GM10266 (cell line): ENCODE measurements around the gene GSTM3.
"Not testable (repeated sequence)": the region's sequence is repeated elsewhere in the genome, so short reads cannot be mapped to it uniquely, and the experiment has no call there.

Experiments used
- DNase-seq: peaks from one replicate; pipeline ENCODE4 v3.0.0; 2012; ENCODE audit errors: extremely low spot score
- TF ChIP-seq, protein P1 (sequence below): IDR thresholded peaks from 2 replicates; pipeline ENCODE4 v1.5.1; 2012; ENCODE audit warnings: mild to moderate bottlenecking, low read depth; ENCODE audit not compliant: control insufficient read depth, insufficient read depth; ENCODE audit errors: missing control alignments

The GSTM3 gene

DNA sequence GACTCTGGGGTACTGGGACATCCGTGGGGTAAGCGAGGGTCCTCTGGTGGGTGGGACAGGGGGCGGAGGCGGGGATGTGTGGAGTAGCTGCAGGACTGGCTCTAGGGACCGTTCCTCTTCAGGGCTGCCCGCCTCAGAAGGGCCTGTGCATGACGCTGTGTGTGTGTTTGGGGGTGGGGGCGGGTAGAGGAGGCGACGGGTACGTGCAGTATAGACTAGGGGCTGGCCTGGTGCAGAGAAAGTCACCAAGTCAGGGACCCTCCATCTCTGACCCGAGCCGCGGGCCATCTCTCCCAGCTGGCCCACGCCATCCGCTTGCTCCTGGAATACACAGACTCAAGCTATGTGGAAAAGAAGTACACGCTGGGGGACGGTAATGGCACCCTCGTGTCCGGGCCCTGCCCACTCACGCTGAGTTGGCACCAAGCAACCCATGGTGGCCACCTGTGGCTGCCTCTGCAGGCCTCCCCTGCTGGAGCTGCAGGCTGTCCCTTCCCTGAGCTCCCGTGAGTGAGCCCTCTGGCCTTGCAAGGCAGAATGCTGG, 28.4 kb downstream of the GSTM3 start:
- TF ChIP-seq, protein P1, sequence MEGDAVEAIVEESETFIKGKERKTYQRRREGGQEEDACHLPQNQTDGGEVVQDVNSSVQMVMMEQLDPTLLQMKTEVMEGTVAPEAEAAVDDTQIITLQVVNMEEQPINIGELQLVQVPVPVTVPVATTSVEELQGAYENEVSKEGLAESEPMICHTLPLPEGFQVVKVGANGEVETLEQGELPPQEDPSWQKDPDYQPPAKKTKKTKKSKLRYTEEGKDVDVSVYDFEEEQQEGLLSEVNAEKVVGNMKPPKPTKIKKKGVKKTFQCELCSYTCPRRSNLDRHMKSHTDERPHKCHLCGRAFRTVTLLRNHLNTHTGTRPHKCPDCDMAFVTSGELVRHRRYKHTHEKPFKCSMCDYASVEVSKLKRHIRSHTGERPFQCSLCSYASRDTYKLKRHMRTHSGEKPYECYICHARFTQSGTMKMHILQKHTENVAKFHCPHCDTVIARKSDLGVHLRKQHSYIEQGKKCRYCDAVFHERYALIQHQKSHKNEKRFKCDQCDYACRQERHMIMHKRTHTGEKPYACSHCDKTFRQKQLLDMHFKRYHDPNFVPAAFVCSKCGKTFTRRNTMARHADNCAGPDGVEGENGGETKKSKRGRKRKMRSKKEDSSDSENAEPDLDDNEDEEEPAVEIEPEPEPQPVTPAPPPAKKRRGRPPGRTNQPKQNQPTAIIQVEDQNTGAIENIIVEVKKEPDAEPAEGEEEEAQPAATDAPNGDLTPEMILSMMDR = no peak
- no peak for DNase-seq

DNA sequence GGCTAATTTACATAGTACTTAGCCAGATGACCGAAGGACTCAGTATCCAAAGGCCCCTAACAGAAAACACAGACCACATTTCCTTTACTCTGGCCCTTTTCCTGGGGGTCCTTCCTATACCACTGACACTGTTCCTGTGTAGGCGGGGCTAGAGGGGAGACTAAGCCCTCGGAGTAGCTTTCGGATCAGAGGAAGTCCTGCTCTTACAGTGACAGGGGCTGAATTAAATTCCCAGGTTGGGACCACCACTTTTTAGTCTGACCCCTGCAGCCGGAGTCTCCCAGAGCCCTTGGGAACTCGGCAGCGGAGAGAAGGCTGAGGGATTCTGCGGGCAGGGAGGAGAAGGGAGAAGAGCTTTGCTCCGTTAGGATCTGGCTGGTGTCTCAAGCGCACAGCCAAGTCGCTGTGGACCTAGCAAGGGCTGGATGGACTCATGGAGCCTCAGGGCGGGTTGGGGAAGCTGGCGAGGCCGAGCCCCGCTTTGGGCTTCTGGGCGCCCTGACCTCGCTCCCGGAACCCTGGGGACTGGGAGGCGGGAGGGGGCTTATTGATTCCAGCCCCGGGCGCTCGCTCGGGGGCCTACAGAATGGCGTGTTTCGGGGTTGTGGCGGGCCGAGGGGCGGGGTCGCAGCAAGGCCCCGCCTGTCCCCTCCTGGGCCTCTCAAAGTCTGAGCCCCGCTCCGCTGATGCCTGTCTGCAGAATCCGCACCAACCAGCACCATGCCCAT, 29.1 kb downstream of the GSTM3 start, which contains the start of gene GSTM5:
Gene GSTM5, plus strand, starts transcription at position 659 of the 728 bp plus-strand sequence. Its CDS starts 62 bp downstream, at position 721.
- peak; percentile 2 for DNase-seq

- DNase-seq = not testable (repeated sequence)
These were observed 31.0 kb downstream of the GSTM3 start for GRCh38 chr1:109709822-109710221.

DNA sequence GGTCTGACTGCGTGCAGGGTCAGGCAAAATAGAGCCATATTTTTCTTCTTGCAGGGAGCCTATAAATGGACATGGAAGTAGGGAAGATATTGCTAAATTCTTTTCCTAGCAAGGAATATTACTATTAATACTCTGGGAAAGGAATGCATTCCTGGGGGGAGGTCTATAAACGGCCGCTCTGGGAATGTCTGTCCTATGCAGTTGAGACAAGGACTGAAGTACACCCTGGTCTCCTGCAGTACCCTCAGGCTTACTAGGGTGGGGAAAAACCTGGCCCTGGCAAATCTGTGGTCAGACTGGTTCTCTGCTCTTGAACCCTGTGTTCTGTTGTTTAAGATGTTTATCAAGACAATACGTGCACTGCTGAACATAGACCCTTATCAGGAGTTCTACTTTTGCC, 31.9 kb downstream of the GSTM3 start:
- not testable (repeated sequence) for DNase-seq

DNA sequence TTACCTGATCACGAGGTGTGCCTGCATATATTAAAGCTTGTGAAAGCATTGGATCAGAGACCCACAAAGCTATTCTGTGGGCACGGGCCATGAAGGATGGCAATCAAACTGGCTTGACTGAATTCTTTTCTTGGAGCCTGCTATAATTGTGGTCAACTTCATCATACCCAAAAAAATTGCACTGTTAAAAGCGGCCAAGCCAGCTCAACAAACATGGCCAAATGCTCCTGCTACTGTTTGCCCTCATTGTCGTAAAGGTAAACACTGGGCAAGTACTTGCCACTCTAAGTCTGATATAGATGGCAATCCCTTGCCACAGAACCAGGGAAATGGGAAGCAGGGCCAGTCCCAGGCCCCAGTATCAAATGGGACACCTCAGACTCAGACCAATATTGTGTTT, 35.4 kb downstream of the GSTM3 start:
- TF ChIP-seq, protein P1 = no peak
- no peak for DNase-seq

DNA sequence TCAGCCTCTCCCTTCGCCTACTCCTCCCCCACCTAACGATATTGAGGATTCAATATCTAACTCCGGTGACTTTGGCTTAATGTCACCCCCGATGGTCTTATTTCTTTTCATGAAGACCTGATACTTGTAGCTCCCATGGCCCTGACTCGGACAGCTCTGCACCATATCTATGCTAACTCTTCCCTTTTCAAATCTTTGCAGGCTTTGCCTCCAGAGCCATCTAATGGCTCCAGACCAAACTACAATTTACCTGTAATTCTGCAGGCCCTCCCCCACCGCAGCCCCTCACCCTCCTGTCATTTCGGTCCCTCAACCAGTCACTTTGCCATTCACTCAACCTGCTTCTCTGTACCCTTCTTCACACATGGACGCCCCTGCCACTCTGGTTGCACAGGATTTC, 36.7 kb downstream of the GSTM3 start:
- peak; percentile 11 for DNase-seq
- TF ChIP-seq, protein P1 = no peak

DNA sequence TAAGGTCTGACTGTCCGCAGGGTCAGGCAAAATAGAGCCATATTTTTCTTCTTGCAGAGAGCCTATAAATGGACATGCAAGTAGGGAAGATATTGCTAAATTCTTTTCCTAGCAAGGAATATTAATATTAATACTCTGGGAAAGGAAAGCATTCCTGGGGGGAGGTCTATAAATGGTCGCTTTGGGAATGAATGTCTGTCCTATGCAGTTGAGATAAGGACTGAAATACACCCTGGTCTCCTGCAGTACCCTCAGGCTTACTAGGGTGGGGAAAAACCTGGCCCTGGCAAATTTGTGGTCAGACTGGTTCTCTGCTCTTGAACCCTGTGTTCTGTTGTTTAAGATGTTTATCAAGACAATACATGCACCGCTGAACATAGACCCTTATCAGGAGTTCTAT, 37.9 kb downstream of the GSTM3 start:
- DNase-seq = not testable (repeated sequence)

GRCh38 chr1:109697861-109698260, 43.0 kb downstream of the GSTM3 start:
- DNase-seq = not testable (repeated sequence)

GRCh38 chr1:109697066-109697465, 43.8 kb downstream of the GSTM3 start:
- DNase-seq = no peak

GRCh38 chr1:109695138-109695537, 45.7 kb downstream of the GSTM3 start:
- not testable (repeated sequence) for DNase-seq

More at GRCh38 chr1:109697066-109697465, 43.8 kb downstream of the GSTM3 start:
- TF ChIP-seq, protein P1 = no peak

GRCh38 chr1:109694400-109694799, 46.4 kb downstream of the GSTM3 start:
- DNase-seq = not testable (repeated sequence)
